Liver (tissue), 9 donors: Measurements from ENCODE around the gene STX11. TPM values are rescaled to one million over a fixed set of nuclear protein-coding genes. Genes with fewer than 3 reads are reported as not detected.

Experiments used
- DNase-seq: peaks from one replicate; pipeline ENCODE4 v3.0.0-alpha.2; 2017; ENCODE audit warnings: low spot score
- H3K27ac ChIP-seq, 2 donors: one replicate each; pipeline ENCODE4 v1.7.0; 2013; ENCODE audit warnings: inconsistent platforms in 2 of 2, low read length in 2 of 2, control low read depth in 1 of 2, low read depth in 1 of 2, mild to moderate bottlenecking in 1 of 2
- H3K27me3 ChIP-seq, 4 donors: one replicate each; pipeline versions ENCODE4 v1.6.1 to v1.7.0; 2013; ENCODE audit warnings: low read length in 3 of 4, inconsistent platforms in 1 of 4, mild to moderate bottlenecking in 1 of 4, moderate library complexity in 1 of 4; ENCODE audit not compliant: control insufficient read depth in 4 of 4, insufficient read depth in 4 of 4
- H3K36me3 ChIP-seq, 4 donors: one replicate each; pipeline versions ENCODE4 v1.6.1 to v1.7.0; 2013; ENCODE audit warnings: low read length in 3 of 4, mild to moderate bottlenecking in 3 of 4, low read depth in 1 of 4, moderate library complexity in 1 of 4; ENCODE audit not compliant: control insufficient read depth in 4 of 4, insufficient read depth in 3 of 4
- H3K4me1 ChIP-seq, 4 donors: one replicate each; pipeline versions ENCODE4 v1.6.1 to v1.7.0; 2013; ENCODE audit warnings: low read length in 3 of 4, mild to moderate bottlenecking in 3 of 4, moderate library complexity in 1 of 4; ENCODE audit not compliant: control insufficient read depth in 4 of 4, insufficient read depth in 4 of 4
- H3K4me3 ChIP-seq, 3 donors: one replicate each; pipeline versions ENCODE4 v1.6.1 to v1.7.0; 2013; ENCODE audit warnings: low read length in 3 of 3, control low read depth in 1 of 3, low read depth in 1 of 3, mild to moderate bottlenecking in 1 of 3
- H3K9ac ChIP-seq, 2 donors: one replicate each; pipeline ENCODE4 v1.7.0; 2013; ENCODE audit warnings: low read length in 2 of 2, mild to moderate bottlenecking in 2 of 2, moderate library complexity in 2 of 2, control low read depth in 1 of 2, low read depth in 1 of 2
- H3K9me3 ChIP-seq, 4 donors: one replicate each; pipeline versions ENCODE4 v1.6.1 to v1.7.0; 2013; ENCODE audit warnings: low read length in 3 of 4; ENCODE audit not compliant: control insufficient read depth in 4 of 4
- EGR1 ChIP-seq, 2 donors: IDR thresholded peaks; 2 replicates each; pipeline ENCODE4 v1.6.1; 2016 to 2018; ENCODE audit warnings: antibody characterized with exemption in 2 of 2, low read depth in 2 of 2
- FOXA1 ChIP-seq: IDR thresholded peaks from 2 replicates; pipeline ENCODE4 v1.6.1; 2016; ENCODE audit warnings: antibody characterized with exemption
- FOXA2 ChIP-seq: IDR thresholded peaks from 2 replicates; pipeline ENCODE4 v1.6.1; 2016; ENCODE audit warnings: antibody characterized with exemption
- GABPA ChIP-seq, 2 donors: IDR thresholded peaks in 1 of 2; conservative IDR thresholded peaks in 1 of 2; 2 replicates each; pipeline ENCODE4 v1.6.1; 2016; ENCODE audit warnings: antibody characterized with exemption in 2 of 2, mild to moderate bottlenecking in 1 of 2, moderate library complexity in 1 of 2
- HNF4A ChIP-seq, 2 donors: conservative IDR thresholded peaks; 2 replicates each; pipeline ENCODE4 v1.6.1; 2016; ENCODE audit warnings: antibody characterized with exemption in 2 of 2, mild to moderate bottlenecking in 2 of 2
- JUND ChIP-seq, 2 donors: IDR thresholded peaks; 2 replicates each; pipeline ENCODE4 v1.6.1; 2016; ENCODE audit warnings: antibody characterized with exemption in 2 of 2
- RXRA ChIP-seq, 2 donors: IDR thresholded peaks; 2 replicates each; pipeline ENCODE4 v1.6.1; 2017 to 2018; ENCODE audit warnings: antibody characterized with exemption in 2 of 2, mild to moderate bottlenecking in 1 of 2
- TAF1 ChIP-seq: conservative IDR thresholded peaks from 2 replicates; pipeline ENCODE4 v1.6.1; 2016; ENCODE audit warnings: antibody characterized with exemption, mild to moderate bottlenecking
- YY1 ChIP-seq: IDR thresholded peaks from 2 replicates; pipeline ENCODE4 v1.6.1; 2016; ENCODE audit warnings: antibody characterized with exemption, mild to moderate bottlenecking
- WGBS: extraction: QIAGEN DNeasy Blood & Tissue Kit; methylation state at CpG from one replicate; pipeline ENCODE4 v1.1.7; 2013; 5-methylcytosine and 5-hydroxymethylcytosine counted together
- polyA plus RNA-seq, 2 donors: library from polyadenylated mRNA; stranded (reverse) in 1 of 2; unstranded in 1 of 2; fragments of 200-250 nt in 1 of 2; fragments of >200 nt in 1 of 2; fragmentation: Nextera tagmentation in 1 of 2; extraction: Ambion mirVana in 1 of 2; gene quantifications; one replicate each; pipeline versions ENCODE4 v1.2.1 to v1.2.3, GENCODE V29; 2013 to 2015
- total RNA-seq, 2 donors: library from RNA; depleted of rRNA; stranded (reverse); fragments of >200 nt; gene quantifications; one replicate each; pipeline ENCODE4 v1.2.3, GENCODE V29; 2014
- TF ChIP-seq, protein P1 (sequence below): IDR thresholded peaks from 2 replicates; pipeline ENCODE4 v1.6.1; 2016; ENCODE audit warnings: antibody characterized with exemption
- TF ChIP-seq, protein P2 (sequence below): IDR thresholded peaks from 2 replicates; pipeline ENCODE4 v1.6.1; 2016; ENCODE audit warnings: antibody characterized with exemption, mild to moderate bottlenecking
- TF ChIP-seq, protein P3 (sequence below): IDR thresholded peaks from 2 replicates; pipeline ENCODE4 v1.6.1; 2016; ENCODE audit warnings: antibody characterized with exemption
- TF ChIP-seq, protein P4 (sequence below): IDR thresholded peaks from 2 replicates; pipeline ENCODE4 v1.6.1; 2016; ENCODE audit warnings: antibody characterized with exemption
- TF ChIP-seq, protein P5 (sequence below): fragments of 150-350 bp; IDR thresholded peaks from 2 replicates; pipeline ENCODE4 v1.5.1; 2017; ENCODE audit warnings: improper control_type of control experiment, low read depth, low read length; ENCODE audit not compliant: missing input control
- donor health status: healthy.
- donor health status: healthy.
- donor health status: healthy.
- donor health status: healthy.
- donor health status: healthy.

The STX11 gene
- total and polyA plus RNA-seq, 4 donors, result 1.3 to 4.9 (median 3.4) TPM

DNA sequence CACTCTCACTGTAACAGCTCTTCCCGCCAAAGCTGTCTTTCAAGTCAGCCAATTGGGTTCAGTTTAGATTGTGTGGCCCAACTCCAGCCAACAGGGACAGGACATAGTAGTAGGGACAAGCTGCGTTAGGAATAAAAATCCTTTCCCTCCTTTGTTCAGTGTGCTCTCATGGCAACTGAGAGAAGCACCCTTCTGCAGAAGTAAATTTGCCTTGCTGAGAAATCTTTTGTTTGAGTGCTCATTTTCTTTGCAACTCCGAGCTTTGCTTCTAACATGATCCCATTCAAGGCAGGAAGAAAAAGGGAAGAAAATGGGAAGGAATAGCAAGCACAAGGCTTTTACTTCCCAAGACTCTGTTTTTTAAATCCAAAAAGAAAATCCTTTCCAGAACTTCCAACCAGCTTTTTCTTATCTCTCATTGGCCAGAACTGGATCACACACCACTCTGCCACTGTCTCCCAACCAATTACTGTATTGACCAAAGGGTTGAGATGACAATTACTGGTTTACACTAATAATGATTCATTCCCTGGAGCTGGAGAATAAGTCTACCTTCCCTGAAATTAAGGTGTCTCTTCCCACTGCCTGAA is 52.7 kb downstream of the STX11 start (continued):
- TF ChIP-seq, protein P1, sequence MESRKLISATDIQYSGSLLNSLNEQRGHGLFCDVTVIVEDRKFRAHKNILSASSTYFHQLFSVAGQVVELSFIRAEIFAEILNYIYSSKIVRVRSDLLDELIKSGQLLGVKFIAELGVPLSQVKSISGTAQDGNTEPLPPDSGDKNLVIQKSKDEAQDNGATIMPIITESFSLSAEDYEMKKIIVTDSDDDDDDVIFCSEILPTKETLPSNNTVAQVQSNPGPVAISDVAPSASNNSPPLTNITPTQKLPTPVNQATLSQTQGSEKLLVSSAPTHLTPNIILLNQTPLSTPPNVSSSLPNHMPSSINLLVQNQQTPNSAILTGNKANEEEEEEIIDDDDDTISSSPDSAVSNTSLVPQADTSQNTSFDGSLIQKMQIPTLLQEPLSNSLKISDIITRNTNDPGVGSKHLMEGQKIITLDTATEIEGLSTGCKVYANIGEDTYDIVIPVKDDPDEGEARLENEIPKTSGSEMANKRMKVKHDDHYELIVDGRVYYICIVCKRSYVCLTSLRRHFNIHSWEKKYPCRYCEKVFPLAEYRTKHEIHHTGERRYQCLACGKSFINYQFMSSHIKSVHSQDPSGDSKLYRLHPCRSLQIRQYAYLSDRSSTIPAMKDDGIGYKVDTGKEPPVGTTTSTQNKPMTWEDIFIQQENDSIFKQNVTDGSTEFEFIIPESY, result no peak

DNA sequence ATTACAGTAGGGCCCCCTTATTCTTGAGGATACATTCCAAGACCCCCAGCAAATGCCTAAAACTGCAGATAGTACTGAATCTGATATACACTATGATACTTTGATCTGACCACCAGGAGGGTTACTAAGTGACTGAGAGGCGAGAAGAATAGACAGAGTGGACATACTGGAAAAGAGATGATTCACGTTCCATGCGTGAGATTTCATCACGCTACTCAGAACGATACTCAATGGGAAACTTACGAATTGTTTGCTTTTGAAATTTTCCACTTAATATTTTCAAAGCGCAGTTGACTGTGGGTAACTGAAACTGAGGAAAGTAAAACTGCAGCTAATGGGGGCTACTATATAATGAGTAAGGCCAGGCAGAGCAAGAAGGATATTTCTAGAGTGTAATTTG is 60.8 kb downstream of the STX11 start:
- no peak for TF ChIP-seq RXRA (IDR thresholded peaks at IDR 0.05)
- TF ChIP-seq, protein P2, sequence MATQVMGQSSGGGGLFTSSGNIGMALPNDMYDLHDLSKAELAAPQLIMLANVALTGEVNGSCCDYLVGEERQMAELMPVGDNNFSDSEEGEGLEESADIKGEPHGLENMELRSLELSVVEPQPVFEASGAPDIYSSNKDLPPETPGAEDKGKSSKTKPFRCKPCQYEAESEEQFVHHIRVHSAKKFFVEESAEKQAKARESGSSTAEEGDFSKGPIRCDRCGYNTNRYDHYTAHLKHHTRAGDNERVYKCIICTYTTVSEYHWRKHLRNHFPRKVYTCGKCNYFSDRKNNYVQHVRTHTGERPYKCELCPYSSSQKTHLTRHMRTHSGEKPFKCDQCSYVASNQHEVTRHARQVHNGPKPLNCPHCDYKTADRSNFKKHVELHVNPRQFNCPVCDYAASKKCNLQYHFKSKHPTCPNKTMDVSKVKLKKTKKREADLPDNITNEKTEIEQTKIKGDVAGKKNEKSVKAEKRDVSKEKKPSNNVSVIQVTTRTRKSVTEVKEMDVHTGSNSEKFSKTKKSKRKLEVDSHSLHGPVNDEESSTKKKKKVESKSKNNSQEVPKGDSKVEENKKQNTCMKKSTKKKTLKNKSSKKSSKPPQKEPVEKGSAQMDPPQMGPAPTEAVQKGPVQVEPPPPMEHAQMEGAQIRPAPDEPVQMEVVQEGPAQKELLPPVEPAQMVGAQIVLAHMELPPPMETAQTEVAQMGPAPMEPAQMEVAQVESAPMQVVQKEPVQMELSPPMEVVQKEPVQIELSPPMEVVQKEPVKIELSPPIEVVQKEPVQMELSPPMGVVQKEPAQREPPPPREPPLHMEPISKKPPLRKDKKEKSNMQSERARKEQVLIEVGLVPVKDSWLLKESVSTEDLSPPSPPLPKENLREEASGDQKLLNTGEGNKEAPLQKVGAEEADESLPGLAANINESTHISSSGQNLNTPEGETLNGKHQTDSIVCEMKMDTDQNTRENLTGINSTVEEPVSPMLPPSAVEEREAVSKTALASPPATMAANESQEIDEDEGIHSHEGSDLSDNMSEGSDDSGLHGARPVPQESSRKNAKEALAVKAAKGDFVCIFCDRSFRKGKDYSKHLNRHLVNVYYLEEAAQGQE, result no peak
- no peak for TF ChIP-seq FOXA1
- TF ChIP-seq, protein P3, sequence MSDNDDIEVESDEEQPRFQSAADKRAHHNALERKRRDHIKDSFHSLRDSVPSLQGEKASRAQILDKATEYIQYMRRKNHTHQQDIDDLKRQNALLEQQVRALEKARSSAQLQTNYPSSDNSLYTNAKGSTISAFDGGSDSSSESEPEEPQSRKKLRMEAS, result no peak
- TF ChIP-seq HNF4A (conservative IDR thresholded peaks at IDR 0.05), result no peak
- TF ChIP-seq EGR1 (IDR thresholded peaks at IDR 0.05; ENCODE audit: low read depth in 2 of 2), result no peak
- TF ChIP-seq, protein P1, result no peak
- no peak for TF ChIP-seq TAF1
- no peak for TF ChIP-seq FOXA2
- TF ChIP-seq YY1, result no peak
- no peak for TF ChIP-seq JUND (IDR thresholded peaks at IDR 0.05)
- TF ChIP-seq GABPA (IDR thresholded peaks at IDR 0.05 in 1 of 2, conservative IDR thresholded peaks at IDR 0.05 in 1 of 2), result no peak
- Histone ChIP-seq H3K36me3 (no peaks in the 10 kb centered on the region), H3K9me3 (peaks cover 0 to 3% (median 0%) of the 10 kb centered on the region in 4 donors), H3K4me3 (no peak overlapping the region), H3K9ac (no peak overlapping the region), H3K4me1 (peaks cover 1 to 9% (median 7%) of the 10 kb centered on the region in 4 donors), H3K27me3 (no peaks in the 10 kb centered on the region), H3K27ac (no peak overlapping the region)
- DNase-seq, result no peak
- 93% methylated on average over 7 of the region's 7 CpGs for WGBS

DNA sequence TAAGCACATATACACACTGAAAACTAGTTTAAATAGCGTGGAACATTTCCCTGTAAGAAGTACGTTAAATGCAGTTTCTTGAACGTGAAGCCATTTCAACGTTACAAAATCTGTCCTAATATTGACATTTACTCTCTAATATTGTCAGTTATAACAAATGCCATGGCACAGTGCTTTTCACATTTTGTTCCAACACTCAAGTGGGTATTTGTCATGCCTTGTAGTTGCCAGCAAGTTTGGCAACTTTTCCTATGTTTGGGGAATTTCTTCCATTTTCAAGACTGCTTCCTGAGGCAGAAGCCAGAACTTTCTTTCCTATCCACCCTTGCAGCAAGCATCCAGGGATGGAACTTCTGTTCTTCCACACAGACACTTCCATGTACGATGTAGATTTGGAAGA is 63.0 kb downstream of the STX11 start:
- H3K4me3 ChIP-seq, result no peak overlapping the region
- no peak overlapping the region for H3K9ac ChIP-seq
- no peaks in the 10 kb centered on the region for H3K36me3 ChIP-seq
- no peak overlapping the region for H3K27ac ChIP-seq
- H3K27me3 ChIP-seq, result no peaks in the 10 kb centered on the region
- H3K9me3 ChIP-seq, result peaks cover 0 to 3% (median 0%) of the 10 kb centered on the region in 4 donors
- peaks cover 1 to 18% (median 12%) of the 10 kb centered on the region in 4 donors for H3K4me1 ChIP-seq
- DNase-seq, result no peak
- WGBS, result 76% methylated on average over 5 of the region's 5 CpGs
- TF ChIP-seq, protein P1, result no peak
- TF ChIP-seq, protein P3, result no peak
- TF ChIP-seq GABPA (IDR thresholded peaks at IDR 0.05 in 1 of 2, conservative IDR thresholded peaks at IDR 0.05 in 1 of 2) (no peak), HNF4A (conservative IDR thresholded peaks at IDR 0.05) (no peak)
- TF ChIP-seq, protein P4, sequence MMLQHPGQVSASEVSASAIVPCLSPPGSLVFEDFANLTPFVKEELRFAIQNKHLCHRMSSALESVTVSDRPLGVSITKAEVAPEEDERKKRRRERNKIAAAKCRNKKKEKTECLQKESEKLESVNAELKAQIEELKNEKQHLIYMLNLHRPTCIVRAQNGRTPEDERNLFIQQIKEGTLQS, result no peak
- TF ChIP-seq, protein P5, sequence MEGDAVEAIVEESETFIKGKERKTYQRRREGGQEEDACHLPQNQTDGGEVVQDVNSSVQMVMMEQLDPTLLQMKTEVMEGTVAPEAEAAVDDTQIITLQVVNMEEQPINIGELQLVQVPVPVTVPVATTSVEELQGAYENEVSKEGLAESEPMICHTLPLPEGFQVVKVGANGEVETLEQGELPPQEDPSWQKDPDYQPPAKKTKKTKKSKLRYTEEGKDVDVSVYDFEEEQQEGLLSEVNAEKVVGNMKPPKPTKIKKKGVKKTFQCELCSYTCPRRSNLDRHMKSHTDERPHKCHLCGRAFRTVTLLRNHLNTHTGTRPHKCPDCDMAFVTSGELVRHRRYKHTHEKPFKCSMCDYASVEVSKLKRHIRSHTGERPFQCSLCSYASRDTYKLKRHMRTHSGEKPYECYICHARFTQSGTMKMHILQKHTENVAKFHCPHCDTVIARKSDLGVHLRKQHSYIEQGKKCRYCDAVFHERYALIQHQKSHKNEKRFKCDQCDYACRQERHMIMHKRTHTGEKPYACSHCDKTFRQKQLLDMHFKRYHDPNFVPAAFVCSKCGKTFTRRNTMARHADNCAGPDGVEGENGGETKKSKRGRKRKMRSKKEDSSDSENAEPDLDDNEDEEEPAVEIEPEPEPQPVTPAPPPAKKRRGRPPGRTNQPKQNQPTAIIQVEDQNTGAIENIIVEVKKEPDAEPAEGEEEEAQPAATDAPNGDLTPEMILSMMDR, result no peak
